ENCODE measurements around the gene ZMYM3. TPM values are rescaled to one million over a fixed set of nuclear protein-coding genes. Genes with fewer than 3 reads are reported as not detected.

ZMYM3 gene
- total RNA-seq, 1 experiment from 2014 or later = 32.9 TPM

DNA sequence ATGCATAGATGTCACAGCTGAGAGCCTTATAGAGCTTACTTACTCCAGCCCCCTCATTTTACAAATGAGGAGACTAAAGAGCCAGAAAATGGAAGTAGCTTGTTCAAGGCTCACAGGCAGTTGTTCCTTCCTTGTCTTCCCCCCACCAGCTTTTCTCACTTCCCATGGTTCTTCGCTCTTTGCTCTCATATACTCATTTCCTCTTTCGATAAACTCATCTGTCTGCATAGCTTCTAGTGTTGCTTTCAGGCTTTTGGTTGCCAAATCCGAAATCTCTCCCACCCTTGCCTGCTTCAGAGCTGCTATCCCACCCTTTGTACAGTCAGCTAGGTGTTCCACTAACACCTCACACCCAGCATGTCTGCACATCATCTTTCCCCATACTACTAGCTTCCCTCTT, 55.9 kb downstream of the ZMYM3 start:
- no peaks in the 10 kb centered on the region for H4K20me1 ChIP-seq (ENCODE audit: insufficient read depth)
- intact Hi-C loops (cut with micrococcal nuclease) = no loop called here
- H3K9ac ChIP-seq (ENCODE audit: low read length) = no peak overlapping the region
- no peaks in the 10 kb centered on the region for H3K79me2 ChIP-seq (ENCODE audit: insufficient read depth, low read length)
- H3K4me3 ChIP-seq (replicated peaks in 1 of 2; ENCODE audit: low read depth in 1 of 2, low read length in 2 of 2) = no peak overlapping the region
- H3K36me3 ChIP-seq (ENCODE audit: control insufficient read depth in 1 of 2, insufficient read depth in 2 of 2, low read length in 2 of 2) = no peaks in the 10 kb centered on the region
- no peak for DNase-seq (ENCODE audit: low read depth, low spot score)
- no peaks in the 10 kb centered on the region for H3K27me3 ChIP-seq (ENCODE audit: insufficient read depth, low read length)
- no peak overlapping the region for H2AFZ ChIP-seq (ENCODE audit: low read depth, low read length, poor library complexity, severe bottlenecking)
- no peak for ATAC-seq
- no peaks in the 10 kb centered on the region for H3K9me3 ChIP-seq (ENCODE audit: control insufficient read depth in 1 of 2, insufficient read depth in 1 of 2, low read depth in 1 of 2, low read length in 2 of 2)
- H3K4me2 ChIP-seq (ENCODE audit: low read length) = no peak overlapping the region
- H3K27ac ChIP-seq (ENCODE audit: low read depth, low read length) = no peak overlapping the region
- no peaks in the 10 kb centered on the region for H3K9me2 ChIP-seq (ENCODE audit: insufficient read depth)
- TF ChIP-seq FOSL1 (IDR thresholded peaks at IDR 0.05; ENCODE audit: low read depth) (no peak), JUND (IDR thresholded peaks at IDR 0.05) (no peak), POLR2AphosphoS5 (IDR thresholded peaks at IDR 0.05; ENCODE audit: low read depth, low read length) (no peak), POLR2A (IDR thresholded peaks at IDR 0.05; ENCODE audit: borderline replicate concordance, extremely low read depth, insufficient read depth, insufficient read length) (no peak), SRF (IDR thresholded peaks at IDR 0.05; ENCODE audit: low read depth) (no peak), SP1 (IDR thresholded peaks at IDR 0.05; ENCODE audit: low read depth) (no peak)
- ChIA-PET CTCF (interaction anchor here (0.6 kb wide), 1 partner anchor 1925 kb away, joined by 3 read pairs; no protein-coding TSS in a partner anchor), POLR2A (no interaction called here), RAD21 (ENCODE audit: low non-redundant PET in 1 of 2, low total read pairs in 2 of 2, uncharacterized antibody in 2 of 2, unreplicated experiment in 2 of 2) (no interaction called here)
- BruUV-seq (replicated peaks) = no TSS peak
- peaks cover 0 to 3% of the 10 kb centered on the region in 2 experiments; a peak in 1 of 4 replicates for H3K4me1 ChIP-seq (ENCODE audit: control insufficient read depth in 1 of 2, insufficient read depth in 2 of 2, low read length in 2 of 2)

DNA sequence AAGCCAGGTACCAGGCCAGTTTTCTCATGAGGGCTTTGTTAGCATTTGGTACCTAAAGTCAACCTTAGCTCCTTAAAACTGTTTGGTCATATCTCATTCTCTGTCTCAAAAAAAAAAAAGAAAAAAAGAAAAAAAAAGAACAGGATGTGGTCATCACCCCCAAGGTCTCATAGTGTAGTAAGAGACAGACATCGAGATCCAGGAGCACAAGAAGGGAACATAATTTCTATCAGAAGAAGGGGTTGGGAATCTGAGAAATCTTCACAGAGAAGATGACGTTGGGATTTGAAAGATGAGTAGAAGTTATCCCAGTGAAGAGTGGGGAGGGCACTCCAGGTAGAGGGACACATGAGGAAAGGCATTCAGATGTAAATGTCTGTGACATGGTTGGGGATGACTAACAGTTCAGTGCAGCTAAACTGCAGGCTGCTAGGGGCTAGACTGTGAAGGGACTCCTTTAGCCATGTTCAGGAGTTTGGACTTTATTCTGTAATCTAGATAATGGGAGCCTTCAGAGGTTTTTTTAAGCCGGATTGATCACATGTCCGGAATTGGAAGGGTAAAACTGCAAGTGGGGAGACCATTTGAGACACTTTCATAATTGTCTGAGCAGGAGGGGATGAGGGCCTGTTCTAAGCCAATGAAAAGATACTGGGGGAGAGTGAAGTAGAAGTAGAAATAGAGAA, 57.8 kb downstream of the ZMYM3 start:
- intact Hi-C loops (cut with micrococcal nuclease) = no loop called here
- Histone ChIP-seq H3K27ac (ENCODE audit: low read depth, low read length) (no peak overlapping the region), H3K36me3 (ENCODE audit: control insufficient read depth in 1 of 2, insufficient read depth in 2 of 2, low read length in 2 of 2) (no peaks in the 10 kb centered on the region), H3K4me3 (replicated peaks in 1 of 2; ENCODE audit: low read depth in 1 of 2, low read length in 2 of 2) (no peak overlapping the region), H4K20me1 (ENCODE audit: insufficient read depth) (no peaks in the 10 kb centered on the region), H3K27me3 (ENCODE audit: insufficient read depth, low read length) (no peaks in the 10 kb centered on the region), H2AFZ (ENCODE audit: low read depth, low read length, poor library complexity, severe bottlenecking) (no peak overlapping the region), H3K79me2 (ENCODE audit: insufficient read depth, low read length) (no peaks in the 10 kb centered on the region), H3K4me2 (ENCODE audit: low read length) (no peak overlapping the region), H3K9me2 (ENCODE audit: insufficient read depth) (no peaks in the 10 kb centered on the region), H3K4me1 (ENCODE audit: control insufficient read depth in 1 of 2, insufficient read depth in 2 of 2, low read length in 2 of 2) (peaks cover 0 to 3% of the 10 kb centered on the region in 2 experiments; a peak in 1 of 4 replicates), H3K9ac (ENCODE audit: low read length) (no peak overlapping the region), H3K9me3 (ENCODE audit: control insufficient read depth in 1 of 2, insufficient read depth in 1 of 2, low read depth in 1 of 2, low read length in 2 of 2) (no peaks in the 10 kb centered on the region)
- CTCF ChIA-PET = no interaction called here
- DNase-seq (ENCODE audit: low read depth, low spot score) (no peak), ATAC-seq (no peak)
- RAD21 ChIA-PET (ENCODE audit: low non-redundant PET in 1 of 2, low total read pairs in 2 of 2, uncharacterized antibody in 2 of 2, unreplicated experiment in 2 of 2) = no interaction called here
- TF ChIP-seq CBX3 (IDR thresholded peaks at IDR 0.05; ENCODE audit: low read depth) (no peak), TCF7L2 (IDR thresholded peaks at IDR 0.05; ENCODE audit: borderline replicate concordance, extremely low read depth, insufficient read depth, insufficient read length) (no peak), EZH2 (IDR thresholded peaks at IDR 0.05) (no peak), REST (IDR thresholded peaks at IDR 0.05; ENCODE audit: low read depth) (no peak), POLR2A (IDR thresholded peaks at IDR 0.05; ENCODE audit: borderline replicate concordance, extremely low read depth, insufficient read depth, insufficient read length) (no peak), EZH2phosphoT487 (IDR thresholded peaks at IDR 0.05; ENCODE audit: borderline replicate concordance) (no peak)
- POLR2A ChIA-PET = no interaction called here
- BruUV-seq (replicated peaks) = no TSS peak

All from HCT116 (cell line).